Spinal cord (tissue), 10 donors: ENCODE data around the gene CCDC14. TPM values are rescaled to one million over a fixed set of nuclear protein-coding genes. Genes with fewer than 3 reads are reported as not detected.

Source experiments
- DNase-seq, 6 donors: peaks; one replicate each; pipeline versions ENCODE4 v3.0.0 to v3.0.0-alpha.2; 2013 to 2015; ENCODE audit warnings: low spot score in 6 of 6, low read depth in 4 of 6
- H3K27ac ChIP-seq: one replicate; pipeline ENCODE4 v1.5.1; 2013; ENCODE audit warnings: low read depth, low read length, control low read depth
- H3K27me3 ChIP-seq: one replicate; pipeline ENCODE4 v1.6.1; 2013; ENCODE audit warnings: low read length; ENCODE audit not compliant: control insufficient read depth, insufficient read depth
- H3K36me3 ChIP-seq: one replicate; pipeline ENCODE4 v1.6.1; 2013; ENCODE audit warnings: low read length; ENCODE audit not compliant: control insufficient read depth, insufficient read depth
- H3K4me1 ChIP-seq: one replicate; pipeline ENCODE4 v1.6.1; 2013; ENCODE audit warnings: low read length; ENCODE audit not compliant: control insufficient read depth, insufficient read depth
- H3K4me3 ChIP-seq: one replicate; pipeline ENCODE4 v1.5.1; 2013; ENCODE audit warnings: low read depth, low read length, control low read depth
- H3K9me3 ChIP-seq: one replicate; pipeline ENCODE4 v1.6.1; 2013; ENCODE audit warnings: low read length; ENCODE audit not compliant: control insufficient read depth, insufficient read depth
- WGBS: methylation state at CpG from one replicate; pipeline ENCODE4 v1.1.5; 2013; ENCODE audit warnings: missing lambda C conversion rate; ENCODE audit not compliant: insufficient coverage; 5-methylcytosine and 5-hydroxymethylcytosine counted together
- polyA plus RNA-seq, 2 donors: library from polyadenylated mRNA; unstranded; fragments of 120-200 nt; gene quantifications; one replicate each; pipeline ENCODE4 v1.2.1, GENCODE V29; 2013; ENCODE audit not compliant: insufficient read length in 2 of 2
- total RNA-seq, 2 donors: library from RNA; depleted of rRNA in 1 of 2; stranded (reverse); fragments of 120-200 nt in 1 of 2; fragments of >200 nt in 1 of 2; gene quantifications; one replicate each; pipeline versions ENCODE4 v1.2.3 to v1.2.4, GENCODE V29; 2013 to 2014
- donor health status: healthy.

Gene CCDC14
- total and polyA plus RNA-seq, 4 donors: 66.4 to 94.6 (median 79.6) TPM

- no peak within 1 kb of the TSS for H3K27ac ChIP-seq
- no peaks in the 10 kb centered on the region for H3K9me3 ChIP-seq
- H3K27me3 ChIP-seq: peaks cover 12% of the 10 kb centered on the region
- no peaks in the 10 kb centered on the region for H3K36me3 ChIP-seq
- 0% methylated on average over 63 of the region's 70 CpGs for WGBS
- H3K4me1 ChIP-seq: peaks cover 11% of the 10 kb centered on the region
- peak within 1 kb of the TSS; percentile 40 for H3K4me3 ChIP-seq
- peak in 4 of 6 donors; percentile 10 to 72 (median 44) for DNase-seq
Observed at GRCh38 chr3:123884203-123884831, 76.7 kb downstream of the CCDC14 start, which contains the start of gene MYLK. Gene MYLK (minus strand): TSS chr3:123884332. CDS start chr3:123793841, 90,491 bp downstream.

GRCh38 chr3:123883701-123884202 lies 77.3 kb downstream of the CCDC14 start:
- 4% methylated on average over 24 of the region's 29 CpGs for WGBS
- peaks cover 11% of the 10 kb centered on the region for H3K4me1 ChIP-seq
- H3K9me3 ChIP-seq: no peaks in the 10 kb centered on the region
- peaks cover 12% of the 10 kb centered on the region for H3K27me3 ChIP-seq
- peak overlapping the region; percentile 40 for H3K4me3 ChIP-seq
- DNase-seq: peak in 1 of 6 donors; percentile 14
- H3K27ac ChIP-seq: no peak overlapping the region
- no peaks in the 10 kb centered on the region for H3K36me3 ChIP-seq

- Histone ChIP-seq H3K36me3 (no peaks in the 10 kb centered on the region), H3K27ac (no peak overlapping the region), H3K4me1 (peaks cover 11% of the 10 kb centered on the region), H3K27me3 (peaks cover 12% of the 10 kb centered on the region), H3K4me3 (no peak overlapping the region), H3K9me3 (no peaks in the 10 kb centered on the region)
- no peak for DNase-seq
- no CpG with 5 or more reads among the region's 4 CpGs for WGBS
Observed at GRCh38 chr3:123883111-123883510, 77.9 kb downstream of the CCDC14 start.

- Histone ChIP-seq H3K27ac (no peak overlapping the region), H3K27me3 (peaks cover 12% of the 10 kb centered on the region), H3K4me1 (peaks cover 11% of the 10 kb centered on the region), H3K9me3 (no peaks in the 10 kb centered on the region), H3K36me3 (no peaks in the 10 kb centered on the region), H3K4me3 (no peak overlapping the region)
- DNase-seq: no peak
- whole genome bisulfite sequencing: 100% methylated on average over 2 of the region's 2 CpGs
Observed at GRCh38 chr3:123881771-123882170, 79.3 kb downstream of the CCDC14 start.

GRCh38 chr3:123880998-123881561 lies 79.9 kb downstream of the CCDC14 start:
- Histone ChIP-seq H3K36me3 (no peaks in the 10 kb centered on the region), H3K4me3 (no peak overlapping the region), H3K27me3 (peaks cover 11% of the 10 kb centered on the region), H3K27ac (no peak overlapping the region), H3K4me1 (peaks cover 11% of the 10 kb centered on the region), H3K9me3 (no peaks in the 10 kb centered on the region)
- WGBS: 79% methylated on average over 5 of the region's 6 CpGs
- peak in 2 of 6 donors; percentile 10 to 16 for DNase-seq

GRCh38 chr3:123878807-123879206 lies 82.2 kb downstream of the CCDC14 start:
- no peak for DNase-seq
- Histone ChIP-seq H3K36me3 (no peaks in the 10 kb centered on the region), H3K27me3 (no peaks in the 10 kb centered on the region), H3K27ac (no peak overlapping the region), H3K4me3 (no peak overlapping the region), H3K4me1 (peaks cover 4% of the 10 kb centered on the region), H3K9me3 (no peaks in the 10 kb centered on the region)
- WGBS: 87% methylated on average over 5 of the region's 7 CpGs

- no peak for DNase-seq
- H3K4me3 ChIP-seq: no peak overlapping the region
- WGBS: 96% methylated on average over 4 of the region's 4 CpGs
- no peaks in the 10 kb centered on the region for H3K36me3 ChIP-seq
- no peaks in the 10 kb centered on the region for H3K9me3 ChIP-seq
- no peaks in the 10 kb centered on the region for H3K4me1 ChIP-seq
- H3K27me3 ChIP-seq: no peaks in the 10 kb centered on the region
- H3K27ac ChIP-seq: no peak overlapping the region
Observed at GRCh38 chr3:123877965-123878364, 83.1 kb downstream of the CCDC14 start.

GRCh38 chr3:123877466-123877865 lies 83.6 kb downstream of the CCDC14 start:
- WGBS: no CpG with 5 or more reads among the region's 4 CpGs
- no peaks in the 10 kb centered on the region for H3K27me3 ChIP-seq
- no peak overlapping the region for H3K4me3 ChIP-seq

GRCh38 chr3:123876858-123877257 lies 84.2 kb downstream of the CCDC14 start:
- DNase-seq: no peak
- Histone ChIP-seq H3K36me3 (no peaks in the 10 kb centered on the region), H3K27me3 (no peaks in the 10 kb centered on the region), H3K4me3 (no peak overlapping the region), H3K9me3 (no peaks in the 10 kb centered on the region), H3K4me1 (no peaks in the 10 kb centered on the region), H3K27ac (no peak overlapping the region)

More at GRCh38 chr3:123877466-123877865, 83.6 kb downstream of the CCDC14 start:
- H3K27ac ChIP-seq: no peak overlapping the region
- H3K4me1 ChIP-seq: no peaks in the 10 kb centered on the region
- H3K36me3 ChIP-seq: no peaks in the 10 kb centered on the region
- DNase-seq: no peak
- no peaks in the 10 kb centered on the region for H3K9me3 ChIP-seq

- H3K4me3 ChIP-seq: no peak overlapping the region
- no peaks in the 10 kb centered on the region for H3K36me3 ChIP-seq
- H3K27ac ChIP-seq: no peak overlapping the region
- no peaks in the 10 kb centered on the region for H3K27me3 ChIP-seq
- DNase-seq: no peak
- no CpG with 5 or more reads among the region's 1 CpG for WGBS
- H3K4me1 ChIP-seq: no peaks in the 10 kb centered on the region
- no peaks in the 10 kb centered on the region for H3K9me3 ChIP-seq
Observed at GRCh38 chr3:123872621-123873020, 88.4 kb downstream of the CCDC14 start.
